Astrocyte (in vitro differentiated cells and primary cell): ENCODE results near the gene SAMD4B. TPM values are rescaled to one million over a fixed set of nuclear protein-coding genes. Genes with fewer than 3 reads are reported as not detected.

Experiments
- DNase-seq: peaks from one replicate; pipeline ENCODE4 v3.0.0-alpha.2; 2010; ENCODE audit warnings: low read depth
- FAIRE-seq: peaks from 2 replicates; lab custom pipeline; 2011; peaks lifted over from hg19 to GRCh38; lab: Jason Lieb, UNC
- H2AFZ ChIP-seq: 2 replicates; pipeline ENCODE4 v1.6.0; 2012; ENCODE audit warnings: low read depth, low read length, inconsistent platforms
- H3K27ac ChIP-seq: 2 replicates; pipeline ENCODE4 v1.5.1; 2011; ENCODE audit warnings: low read depth, low read length, inconsistent platforms
- H3K27me3 ChIP-seq: 2 replicates; pipeline ENCODE4 v1.6.0; 2011; ENCODE audit warnings: low read length, inconsistent platforms; ENCODE audit not compliant: insufficient read depth
- H3K36me3 ChIP-seq: 2 replicates; pipeline ENCODE4 v1.5.1; 2011; ENCODE audit warnings: low read length, inconsistent platforms; ENCODE audit not compliant: insufficient read depth
- H3K4me1 ChIP-seq: 2 replicates; pipeline ENCODE4 v1.5.1; 2011; ENCODE audit warnings: low read length, inconsistent platforms; ENCODE audit not compliant: insufficient read depth
- H3K4me2 ChIP-seq: 2 replicates; pipeline ENCODE4 v1.6.0; 2012; ENCODE audit warnings: low read length, inconsistent platforms
- H3K4me3 ChIP-seq: 2 replicates; pipeline ENCODE4 v1.5.1; 2011; ENCODE audit warnings: low read depth, mild to moderate bottlenecking, low read length, inconsistent platforms; ENCODE audit not compliant: insufficient read depth
- H3K79me2 ChIP-seq: 2 replicates; pipeline ENCODE4 v1.6.0; 2012; ENCODE audit warnings: mild to moderate bottlenecking, low read length, inconsistent platforms; ENCODE audit not compliant: insufficient read depth
- H3K9ac ChIP-seq: 2 replicates; pipeline ENCODE4 v1.6.0; 2012; ENCODE audit warnings: mild to moderate bottlenecking, low read length, inconsistent platforms
- H3K9me3 ChIP-seq: 2 replicates; pipeline ENCODE4 v1.5.1; 2012; ENCODE audit warnings: low read depth, mild to moderate bottlenecking, low read length, inconsistent platforms; ENCODE audit not compliant: insufficient read depth
- H4K20me1 ChIP-seq: 2 replicates; pipeline ENCODE4 v1.6.0; 2012; ENCODE audit warnings: low read length, inconsistent platforms; ENCODE audit not compliant: insufficient read depth
- H3K27ac Mint-ChIP-seq: one replicate; pipeline ENCODE4 v1.8.0; 2021; ENCODE audit warnings: mild to moderate bottlenecking, mixed read lengths; ENCODE audit not compliant: unreplicated experiment
- H3K27me3 Mint-ChIP-seq: one replicate; pipeline ENCODE4 v1.8.0; 2021; ENCODE audit warnings: low read depth, mixed read lengths; ENCODE audit not compliant: unreplicated experiment
- H3K36me3 Mint-ChIP-seq: one replicate; pipeline ENCODE4 v1.8.0; 2021; ENCODE audit warnings: low read depth, mixed read lengths; ENCODE audit not compliant: unreplicated experiment
- H3K4me1 Mint-ChIP-seq: one replicate; pipeline ENCODE4 v1.8.0; 2021; ENCODE audit warnings: low read depth, mixed read lengths; ENCODE audit not compliant: unreplicated experiment
- H3K4me3 Mint-ChIP-seq: one replicate; pipeline ENCODE4 v1.8.0; 2021; ENCODE audit warnings: mild to moderate bottlenecking, moderate library complexity, mixed read lengths; ENCODE audit not compliant: unreplicated experiment
- H3K9me3 Mint-ChIP-seq: one replicate; pipeline ENCODE4 v1.8.0; 2021; ENCODE audit warnings: mild to moderate bottlenecking, mixed read lengths; ENCODE audit not compliant: unreplicated experiment
- EZH2 ChIP-seq: IDR thresholded peaks from 2 replicates; pipeline ENCODE4 v1.6.1; 2012; ENCODE audit warnings: mild to moderate bottlenecking, low read length, inconsistent platforms; ENCODE audit not compliant: insufficient read depth
- total RNA-seq: library from RNA; stranded (reverse); gene quantifications from 2 replicates; pipeline ENCODE4 v1.2.1, GENCODE V29; 2021
- TF ChIP-seq, protein P1 (sequence below): IDR thresholded peaks from 2 replicates; pipeline ENCODE4 v1.5.1; 2011; ENCODE audit warnings: low read depth, mild to moderate bottlenecking, inconsistent platforms, low read length, moderate library complexity; ENCODE audit not compliant: insufficient read depth

The SAMD4B gene
- total RNA-seq, 1 donor from 2014 or later: 98.6 TPM

DNA sequence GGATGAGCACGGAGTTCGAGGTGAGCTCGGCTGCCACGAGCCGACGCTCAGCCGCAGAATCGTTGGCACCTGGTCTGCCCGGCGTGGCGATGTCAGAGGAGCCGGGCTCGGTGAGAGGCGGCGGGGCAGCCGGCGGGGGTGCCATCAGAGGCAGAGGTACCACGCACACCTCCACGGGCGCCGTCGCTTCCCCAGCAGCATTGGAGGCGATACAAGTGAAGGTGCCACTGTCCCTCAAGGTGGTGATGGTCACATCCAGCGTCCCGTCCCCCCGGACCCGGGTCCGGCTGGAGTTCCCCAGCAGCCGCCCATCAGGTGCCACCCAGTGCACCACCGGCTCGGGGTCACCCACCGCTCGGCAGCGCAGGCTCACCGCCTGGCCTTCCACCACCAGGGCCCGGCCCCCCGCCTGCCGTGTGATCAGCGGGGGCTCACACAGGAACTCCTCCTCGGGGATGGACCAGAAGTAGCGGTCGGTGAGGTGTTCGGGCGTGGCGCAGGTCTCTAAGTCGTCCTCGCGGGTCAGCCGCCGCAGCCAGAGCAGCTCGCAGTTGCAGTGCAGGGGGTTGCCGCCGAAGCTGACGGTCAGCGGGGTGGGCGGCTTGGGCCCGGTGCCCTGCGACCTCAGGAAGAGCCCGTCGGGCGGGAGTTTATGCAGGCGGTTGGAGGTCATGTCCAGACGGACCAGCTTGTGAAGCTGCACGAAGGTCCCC lies 28.0 kb upstream of the SAMD4B start:
- Histone ChIP-seq H3K4me3 (no peak overlapping the region), H2AFZ (no peak overlapping the region), H3K36me3 (no peaks in the 10 kb centered on the region), H4K20me1 (no peaks in the 10 kb centered on the region), H3K4me2 (no peak overlapping the region), H3K4me1 (no peaks in the 10 kb centered on the region), H3K9me3 (no peaks in the 10 kb centered on the region), H3K9ac (no peak overlapping the region), H3K79me2 (no peaks in the 10 kb centered on the region), H3K27ac (no peak overlapping the region), H3K27me3 (no peaks in the 10 kb centered on the region)
- H3K36me3 Mint-ChIP-seq: peaks cover 14% of the 10 kb centered on the region
- no peak overlapping the region for H3K27ac Mint-ChIP-seq
- no peaks in the 10 kb centered on the region for H3K4me1 Mint-ChIP-seq
- FAIRE-seq (no peak), DNase-seq (no peak)
- TF ChIP-seq, protein P1, sequence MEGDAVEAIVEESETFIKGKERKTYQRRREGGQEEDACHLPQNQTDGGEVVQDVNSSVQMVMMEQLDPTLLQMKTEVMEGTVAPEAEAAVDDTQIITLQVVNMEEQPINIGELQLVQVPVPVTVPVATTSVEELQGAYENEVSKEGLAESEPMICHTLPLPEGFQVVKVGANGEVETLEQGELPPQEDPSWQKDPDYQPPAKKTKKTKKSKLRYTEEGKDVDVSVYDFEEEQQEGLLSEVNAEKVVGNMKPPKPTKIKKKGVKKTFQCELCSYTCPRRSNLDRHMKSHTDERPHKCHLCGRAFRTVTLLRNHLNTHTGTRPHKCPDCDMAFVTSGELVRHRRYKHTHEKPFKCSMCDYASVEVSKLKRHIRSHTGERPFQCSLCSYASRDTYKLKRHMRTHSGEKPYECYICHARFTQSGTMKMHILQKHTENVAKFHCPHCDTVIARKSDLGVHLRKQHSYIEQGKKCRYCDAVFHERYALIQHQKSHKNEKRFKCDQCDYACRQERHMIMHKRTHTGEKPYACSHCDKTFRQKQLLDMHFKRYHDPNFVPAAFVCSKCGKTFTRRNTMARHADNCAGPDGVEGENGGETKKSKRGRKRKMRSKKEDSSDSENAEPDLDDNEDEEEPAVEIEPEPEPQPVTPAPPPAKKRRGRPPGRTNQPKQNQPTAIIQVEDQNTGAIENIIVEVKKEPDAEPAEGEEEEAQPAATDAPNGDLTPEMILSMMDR: no peak
- TF ChIP-seq EZH2: no peak
- H3K4me3 Mint-ChIP-seq: no peak overlapping the region
- peaks cover 5% of the 10 kb centered on the region for H3K9me3 Mint-ChIP-seq
- peaks cover 44% of the 10 kb centered on the region for H3K27me3 Mint-ChIP-seq

DNA sequence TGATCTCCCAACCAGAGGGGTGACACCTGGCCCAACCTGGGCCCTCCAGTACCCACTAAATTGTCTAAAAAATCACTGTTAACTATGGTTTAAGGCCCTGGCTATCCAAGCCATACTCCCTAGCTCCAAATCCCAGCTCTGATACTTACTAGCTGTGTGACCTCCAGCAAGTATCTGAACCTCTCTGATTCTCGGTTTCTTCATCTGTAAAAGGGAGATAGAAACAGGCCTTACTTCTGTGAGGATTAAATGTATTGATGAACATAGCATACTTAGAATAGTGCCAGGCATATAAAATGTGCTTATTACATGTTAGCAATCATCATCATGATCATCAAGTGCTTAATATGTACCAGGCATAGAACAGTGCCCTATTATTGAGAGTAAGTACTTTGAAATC lies 26.3 kb upstream of the SAMD4B start:
- no peak overlapping the region for H3K4me3 ChIP-seq
- DNase-seq (no peak), FAIRE-seq (no peak)
- H3K4me2 ChIP-seq: no peak overlapping the region
- no peaks in the 10 kb centered on the region for H3K79me2 ChIP-seq
- no peaks in the 10 kb centered on the region for H3K27me3 ChIP-seq
- TF ChIP-seq, protein P1: no peak
- TF ChIP-seq EZH2: no peak
- H3K36me3 Mint-ChIP-seq: peaks cover 5% of the 10 kb centered on the region
- H3K27ac ChIP-seq: no peak overlapping the region
- H3K9me3 Mint-ChIP-seq: no peaks in the 10 kb centered on the region
- H3K4me1 Mint-ChIP-seq: peaks cover 3% of the 10 kb centered on the region
- H3K9ac ChIP-seq: no peak overlapping the region
- H3K4me1 ChIP-seq: no peaks in the 10 kb centered on the region
- no peak overlapping the region for H3K27ac Mint-ChIP-seq
- H3K9me3 ChIP-seq: no peaks in the 10 kb centered on the region
- no peaks in the 10 kb centered on the region for H4K20me1 ChIP-seq
- peaks cover 35% of the 10 kb centered on the region for H3K27me3 Mint-ChIP-seq
- H3K4me3 Mint-ChIP-seq: no peak overlapping the region
- H3K36me3 ChIP-seq: no peaks in the 10 kb centered on the region
- H2AFZ ChIP-seq: no peak overlapping the region

DNA sequence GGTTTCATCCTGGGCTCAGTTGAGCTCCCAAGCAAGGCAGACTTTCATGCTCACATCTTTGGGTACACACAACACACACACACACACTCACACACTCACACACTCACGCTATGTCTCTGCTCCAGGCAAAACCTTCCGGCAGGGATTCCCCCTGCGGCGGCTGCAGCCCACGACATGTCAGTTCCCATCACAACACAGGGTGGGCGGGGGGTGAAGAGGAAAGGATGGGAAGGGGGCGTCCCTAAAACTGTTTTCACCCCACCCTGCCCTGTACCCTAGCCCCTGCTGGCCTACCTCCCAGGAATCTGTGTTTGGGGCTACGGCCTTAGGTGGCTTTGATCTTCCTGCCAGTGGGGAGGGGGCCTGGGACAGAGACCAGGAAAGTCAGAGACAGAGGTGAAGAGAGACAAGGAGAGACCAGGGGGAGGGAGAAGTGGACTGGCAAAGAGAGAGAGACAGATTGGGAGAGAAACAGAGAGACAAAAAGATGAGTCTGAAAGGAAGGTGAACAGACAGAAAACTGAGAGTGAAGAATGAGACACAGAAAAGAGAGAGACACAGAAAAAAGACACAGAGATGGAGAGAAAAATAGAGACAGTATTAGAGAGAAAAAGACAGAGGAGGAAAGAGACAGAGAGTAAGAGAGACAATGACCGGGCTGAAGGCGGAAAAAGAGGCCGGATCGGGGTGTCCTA lies 25.4 kb upstream of the SAMD4B start:
- H3K9me3 ChIP-seq: no peaks in the 10 kb centered on the region
- FAIRE-seq (no peak), DNase-seq (no peak)
- H3K4me2 ChIP-seq: no peak overlapping the region
- no peak overlapping the region for H3K9ac ChIP-seq
- no peak overlapping the region for H3K27ac ChIP-seq
- H3K4me3 ChIP-seq: no peak overlapping the region
- Mint-ChIP-seq H3K27ac (no peak overlapping the region), H3K4me3 (no peak overlapping the region), H3K27me3 (peaks cover 38% of the 10 kb centered on the region), H3K9me3 (no peaks in the 10 kb centered on the region), H3K4me1 (peaks cover 3% of the 10 kb centered on the region), H3K36me3 (peaks cover 7% of the 10 kb centered on the region)
- no peak for TF ChIP-seq EZH2
- TF ChIP-seq, protein P1: no peak
- H2AFZ ChIP-seq: no peak overlapping the region
- peaks cover 6% of the 10 kb centered on the region for H3K27me3 ChIP-seq
- H3K36me3 ChIP-seq: no peaks in the 10 kb centered on the region
- no peaks in the 10 kb centered on the region for H4K20me1 ChIP-seq
- no peaks in the 10 kb centered on the region for H3K79me2 ChIP-seq
- H3K4me1 ChIP-seq: no peaks in the 10 kb centered on the region
